GM12874 (cell line): ENCODE data around the gene SRPX.

Experiments used
- TF ChIP-seq, protein P1 (sequence below): IDR thresholded peaks from 2 replicates; pipeline ENCODE4 v1.5.1; 2011; ENCODE audit warnings: low read depth, mild to moderate bottlenecking, control low read depth, low read length, moderate library complexity; ENCODE audit not compliant: insufficient read depth

SRPX gene

DNA sequence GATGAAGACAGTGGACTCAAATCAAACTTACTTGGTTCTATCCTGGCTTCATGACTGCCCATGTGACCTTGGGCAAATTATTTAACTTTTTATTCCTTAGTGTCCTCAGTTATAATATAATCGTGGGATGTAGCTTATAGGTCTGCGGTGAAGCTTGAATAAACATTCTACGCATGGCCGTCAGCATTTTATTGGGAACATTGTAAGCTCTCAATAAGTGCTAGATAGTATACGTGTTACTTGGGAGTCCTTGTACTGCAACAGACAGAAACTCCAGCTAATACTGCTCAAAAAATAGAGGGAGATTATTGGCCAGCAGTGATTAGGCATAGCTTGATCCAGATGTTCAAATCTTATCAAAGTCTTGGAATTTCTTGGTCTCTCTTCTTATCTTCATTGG lies 109.5 kb downstream of the SRPX start:
- TF ChIP-seq, protein P1, sequence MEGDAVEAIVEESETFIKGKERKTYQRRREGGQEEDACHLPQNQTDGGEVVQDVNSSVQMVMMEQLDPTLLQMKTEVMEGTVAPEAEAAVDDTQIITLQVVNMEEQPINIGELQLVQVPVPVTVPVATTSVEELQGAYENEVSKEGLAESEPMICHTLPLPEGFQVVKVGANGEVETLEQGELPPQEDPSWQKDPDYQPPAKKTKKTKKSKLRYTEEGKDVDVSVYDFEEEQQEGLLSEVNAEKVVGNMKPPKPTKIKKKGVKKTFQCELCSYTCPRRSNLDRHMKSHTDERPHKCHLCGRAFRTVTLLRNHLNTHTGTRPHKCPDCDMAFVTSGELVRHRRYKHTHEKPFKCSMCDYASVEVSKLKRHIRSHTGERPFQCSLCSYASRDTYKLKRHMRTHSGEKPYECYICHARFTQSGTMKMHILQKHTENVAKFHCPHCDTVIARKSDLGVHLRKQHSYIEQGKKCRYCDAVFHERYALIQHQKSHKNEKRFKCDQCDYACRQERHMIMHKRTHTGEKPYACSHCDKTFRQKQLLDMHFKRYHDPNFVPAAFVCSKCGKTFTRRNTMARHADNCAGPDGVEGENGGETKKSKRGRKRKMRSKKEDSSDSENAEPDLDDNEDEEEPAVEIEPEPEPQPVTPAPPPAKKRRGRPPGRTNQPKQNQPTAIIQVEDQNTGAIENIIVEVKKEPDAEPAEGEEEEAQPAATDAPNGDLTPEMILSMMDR: no peak

DNA sequence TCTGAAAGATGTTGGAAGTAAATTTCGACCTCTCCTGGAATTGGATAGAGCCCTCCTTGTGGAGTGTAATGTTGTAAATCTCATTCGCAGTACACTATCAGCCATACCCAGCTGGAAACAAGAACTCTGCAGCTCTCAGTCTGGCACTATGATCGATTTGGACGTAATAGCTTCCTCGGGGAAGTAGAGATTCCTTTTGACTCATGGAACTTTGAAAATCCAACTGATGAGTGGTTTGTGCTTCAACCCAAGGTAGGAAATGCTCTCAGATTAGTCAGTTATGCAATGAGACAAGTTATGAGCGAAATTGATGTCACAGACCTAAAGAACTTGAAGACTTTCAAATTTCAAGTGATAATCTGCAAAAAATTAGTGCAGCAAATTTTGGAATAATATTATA lies 110.4 kb downstream of the SRPX start:
- TF ChIP-seq, protein P1: no peak

DNA sequence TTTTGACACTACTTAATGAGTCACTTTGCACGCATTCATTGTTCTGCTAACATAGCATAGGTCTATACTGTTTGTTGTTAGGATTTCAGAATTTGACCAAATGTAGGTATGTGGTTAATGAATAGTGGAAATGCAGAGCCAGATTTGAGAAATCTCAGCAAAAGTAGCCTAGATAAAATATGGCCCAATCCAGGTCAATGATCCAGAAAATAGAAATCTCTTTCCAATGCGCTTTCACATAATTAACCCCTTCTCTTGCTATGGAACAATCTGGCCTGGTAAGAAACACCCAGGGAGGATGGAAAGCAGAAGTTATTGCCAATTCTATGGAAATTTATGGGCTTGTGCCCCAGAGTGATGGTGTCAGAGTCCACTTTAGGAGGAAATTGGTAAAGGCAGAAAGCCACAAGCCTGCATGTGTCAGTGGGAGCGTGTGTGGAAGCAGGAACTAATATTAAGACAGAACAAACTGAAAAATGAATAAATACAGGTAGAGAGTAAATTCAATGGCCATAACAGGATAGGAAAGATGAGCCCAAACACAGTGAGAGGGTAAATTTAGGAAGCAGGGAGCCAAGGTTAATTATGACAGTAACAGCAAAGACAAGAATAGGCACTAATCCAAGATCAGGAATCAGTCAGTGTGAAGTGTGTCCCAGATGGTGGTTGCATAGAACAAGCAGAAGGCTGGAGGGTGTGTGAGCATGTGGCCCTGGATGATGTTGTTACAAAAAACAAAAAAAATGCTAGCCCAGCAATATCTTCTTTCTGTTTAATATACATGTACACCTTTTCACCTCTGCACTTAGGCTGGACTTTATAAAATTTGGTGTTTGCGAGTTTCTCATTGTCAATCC lies 111.4 kb downstream of the SRPX start:
- TF ChIP-seq, protein P1: no peak

DNA sequence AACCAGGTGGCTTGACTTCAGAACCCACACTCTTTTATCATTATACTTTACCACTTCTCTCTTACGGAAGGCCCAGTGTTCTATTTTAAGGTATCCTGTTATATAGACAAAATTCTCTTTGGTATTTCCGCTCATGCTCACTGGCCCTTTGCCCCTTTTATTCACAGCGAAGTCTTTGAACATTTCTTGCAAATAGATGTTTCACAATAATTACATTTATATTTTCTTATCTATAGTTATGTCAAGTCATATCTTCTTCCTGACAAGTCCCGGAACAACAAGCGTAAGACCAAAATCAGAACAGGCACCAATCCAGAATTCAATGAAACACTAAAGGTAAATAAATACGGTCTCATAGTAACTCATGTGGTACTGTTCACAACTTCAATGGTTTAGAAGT lies 112.3 kb downstream of the SRPX start:
- TF ChIP-seq, protein P1: no peak

DNA sequence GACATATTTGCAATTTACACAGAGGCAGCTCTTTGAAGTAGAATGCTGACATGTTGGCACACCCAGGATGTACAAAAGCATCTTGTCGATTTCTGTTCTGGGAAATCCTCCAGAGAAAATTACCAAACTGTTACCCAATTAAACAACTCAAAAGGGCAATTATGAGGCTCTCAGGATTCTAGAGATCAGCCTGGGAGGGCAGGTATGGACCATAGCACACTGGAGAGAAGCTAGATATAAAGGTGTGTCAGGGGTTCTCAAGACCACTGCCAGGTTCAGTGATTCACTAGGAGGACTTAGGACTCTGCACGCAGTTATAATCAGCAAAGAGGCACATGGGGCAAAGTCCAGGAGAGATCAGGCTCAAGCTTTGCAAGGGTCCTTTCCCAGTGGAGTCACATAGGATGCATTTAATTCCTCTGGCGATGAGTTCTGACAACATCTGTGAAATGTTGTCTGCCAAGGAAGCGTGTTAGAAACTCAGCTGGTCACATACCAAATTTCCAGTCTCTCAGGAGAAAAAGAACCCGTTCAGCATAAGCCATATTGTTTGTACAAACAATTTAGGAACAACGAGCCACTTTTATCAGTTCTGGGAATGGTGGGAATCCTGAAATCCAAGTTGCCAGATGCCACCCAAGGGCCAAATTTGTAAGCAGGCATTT lies 113.5 kb downstream of the SRPX start:
- TF ChIP-seq, protein P1: no peak

DNA sequence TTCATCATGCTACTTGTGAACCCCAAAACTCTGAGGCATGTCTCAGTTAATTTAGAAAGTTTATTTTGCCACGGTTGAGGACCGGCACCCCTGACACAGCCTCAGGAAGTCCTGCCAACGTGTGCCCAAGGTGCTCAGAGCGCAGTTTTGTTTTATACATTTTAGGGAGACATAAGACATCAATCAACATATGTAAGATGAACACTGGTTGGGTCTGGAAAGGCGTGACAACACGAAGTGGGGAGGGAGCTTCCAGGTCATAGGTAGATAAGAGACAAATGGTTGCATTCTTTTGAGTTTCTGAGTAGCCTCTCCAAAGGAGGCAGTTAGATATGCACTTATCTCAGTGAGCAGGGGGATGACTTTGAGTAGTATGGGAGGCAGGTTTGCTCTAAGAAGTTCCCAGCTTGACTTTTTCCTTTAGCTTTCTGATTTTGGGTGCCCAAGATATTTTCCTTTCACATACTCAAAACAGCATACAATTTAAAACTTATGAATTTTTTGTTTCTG lies 115.4 kb downstream of the SRPX start:
- TF ChIP-seq, protein P1: no peak

DNA sequence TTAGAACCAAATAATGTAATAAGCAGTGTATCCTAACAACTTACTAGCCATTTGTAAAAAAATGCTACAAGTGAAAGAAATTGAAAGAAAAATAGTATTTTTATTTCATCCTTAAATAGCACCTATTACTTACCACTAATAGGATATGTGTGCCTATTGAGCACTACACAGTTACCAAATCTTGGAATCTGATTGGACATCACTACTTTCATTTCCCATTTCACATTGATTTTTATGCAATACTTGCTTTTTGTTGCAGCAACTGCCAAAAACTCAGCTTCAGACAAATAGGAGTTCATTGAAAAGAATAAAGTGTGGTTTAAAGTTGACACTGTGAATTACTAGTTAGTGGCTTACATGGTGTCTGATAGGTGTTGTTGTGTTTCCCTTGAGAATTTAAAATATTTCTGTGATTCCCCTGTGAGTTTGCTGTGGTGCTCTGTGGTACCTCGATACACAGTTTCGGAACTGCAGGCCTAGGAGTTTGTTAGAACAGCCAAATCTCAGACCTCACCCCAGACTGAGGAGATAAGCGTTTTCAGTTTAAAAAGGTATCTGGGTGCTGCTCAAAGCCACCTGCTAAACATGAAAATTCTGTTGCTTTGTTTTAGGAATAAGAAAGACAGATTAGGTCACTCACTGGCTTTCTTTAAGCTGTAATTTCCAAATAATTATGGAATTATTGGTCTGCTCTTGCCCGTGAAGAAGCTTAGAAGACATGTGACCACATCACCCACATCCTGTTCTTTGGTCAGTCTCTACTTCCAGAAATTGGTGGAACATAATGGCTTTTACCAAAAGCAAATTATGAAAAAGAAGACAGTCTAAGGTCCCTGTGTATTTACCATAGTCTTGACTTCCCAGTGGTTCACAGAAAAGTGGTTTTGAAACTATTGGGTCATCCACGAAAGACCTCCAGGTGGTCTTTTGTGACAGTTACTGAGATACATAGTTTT lies 116.5 kb downstream of the SRPX start:
- TF ChIP-seq, protein P1: no peak
